Calu3 (cell line): ENCODE results near the gene TM9SF4. TPM values are rescaled to one million over a fixed set of nuclear protein-coding genes. Genes with fewer than 3 reads are reported as not detected.

ENCODE experiments used
- BruUV-seq: library from RNA; stranded (reverse); fragments of 400-500 nt; replicated peaks from 2 replicates; lab custom pipeline; 2021; lab: Mats Ljungman, UMichigan
- CTCF ChIA-PET: fragments of 300-600 bp; sonication (Branson Sonifier 250); formaldehyde crosslinking; loops from one replicate; lab custom pipeline; 2022; ENCODE audit warnings: antibody characterized with exemption; lab: Charles Lee
- DNase-seq: peaks from one replicate; pipeline ENCODE4 v3.0.0; 2022
- H3K27ac Mint-ChIP-seq: one replicate; pipeline ENCODE4 v1.8.0; 2022; ENCODE audit warnings: mixed read lengths; ENCODE audit not compliant: unreplicated experiment
- H3K27me3 Mint-ChIP-seq: one replicate; pipeline ENCODE4 v1.8.0; 2022; ENCODE audit warnings: mixed read lengths; ENCODE audit not compliant: unreplicated experiment
- H3K36me3 Mint-ChIP-seq: one replicate; pipeline ENCODE4 v1.8.0; 2022; ENCODE audit warnings: mild to moderate bottlenecking, moderate library complexity, mixed read lengths; ENCODE audit not compliant: insufficient read depth, unreplicated experiment
- H3K4me1 Mint-ChIP-seq: one replicate; pipeline ENCODE4 v1.8.0; 2022; ENCODE audit warnings: mild to moderate bottlenecking, low read depth, mixed read lengths; ENCODE audit not compliant: unreplicated experiment
- H3K4me3 Mint-ChIP-seq: one replicate; pipeline ENCODE4 v1.8.0; 2022; ENCODE audit warnings: mild to moderate bottlenecking, low read depth, moderate library complexity, mixed read lengths; ENCODE audit not compliant: unreplicated experiment
- H3K9me3 Mint-ChIP-seq: one replicate; pipeline ENCODE4 v1.8.0; 2022; ENCODE audit warnings: low read depth, mixed read lengths; ENCODE audit not compliant: unreplicated experiment
- intact Hi-C: fragments of 100-400 bp; cut with micrococcal nuclease; formaldehyde crosslinking; loops from one replicate; pipeline ENCODE4 v1.10.0; 2022; ENCODE audit not compliant: unreplicated experiment
- total RNA-seq: library from RNA; stranded (reverse); gene quantifications from 2 replicates; pipeline ENCODE4 v1.2.3, GENCODE V29; 2022
- TF ChIP-seq, protein P1 (sequence below): fragments of 200-600 bp; IDR thresholded peaks from one replicate; pipeline ENCODE4 v1.8.0; 2022; ENCODE audit warnings: antibody characterized with exemption; ENCODE audit not compliant: unreplicated experiment

The TM9SF4 gene
- total RNA-seq, 1 experiment from 2014 or later: 95.3 TPM

DNA sequence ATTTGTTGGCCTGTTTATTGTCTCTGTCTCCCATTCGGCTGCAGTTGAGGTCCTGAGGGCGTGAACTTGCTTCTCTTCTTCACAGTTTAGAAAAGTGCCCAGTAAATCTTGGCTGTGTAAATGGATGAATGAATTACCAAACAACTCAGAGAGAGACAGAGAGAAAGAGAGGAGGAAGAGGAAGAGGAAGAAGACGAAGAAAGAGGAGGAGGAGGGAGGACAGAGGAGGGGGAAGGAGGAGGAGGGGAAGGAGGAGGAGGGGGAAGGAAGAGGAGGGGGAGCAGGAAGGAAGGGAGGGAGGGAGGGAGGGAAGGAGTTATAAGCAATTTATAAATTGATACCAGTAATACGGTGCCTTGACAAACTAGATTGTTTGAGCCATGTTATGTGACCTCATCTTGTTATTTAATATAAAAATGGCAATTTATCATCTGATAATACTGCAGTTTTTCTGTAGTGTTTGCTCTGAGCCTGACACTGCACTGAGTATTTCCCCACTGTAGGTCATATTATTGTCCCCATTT is 38.8 kb upstream of the TM9SF4 start:
- no peak overlapping the region for H3K4me3 Mint-ChIP-seq
- no peak overlapping the region for H3K27ac Mint-ChIP-seq
- H3K36me3 Mint-ChIP-seq: no peaks in the 10 kb centered on the region
- DNase-seq: no peak
- no TSS peak for BruUV-seq
- intact Hi-C loops: no loop called here
- H3K4me1 Mint-ChIP-seq: no peaks in the 10 kb centered on the region
- H3K9me3 Mint-ChIP-seq: no peaks in the 10 kb centered on the region
- TF ChIP-seq, protein P1, sequence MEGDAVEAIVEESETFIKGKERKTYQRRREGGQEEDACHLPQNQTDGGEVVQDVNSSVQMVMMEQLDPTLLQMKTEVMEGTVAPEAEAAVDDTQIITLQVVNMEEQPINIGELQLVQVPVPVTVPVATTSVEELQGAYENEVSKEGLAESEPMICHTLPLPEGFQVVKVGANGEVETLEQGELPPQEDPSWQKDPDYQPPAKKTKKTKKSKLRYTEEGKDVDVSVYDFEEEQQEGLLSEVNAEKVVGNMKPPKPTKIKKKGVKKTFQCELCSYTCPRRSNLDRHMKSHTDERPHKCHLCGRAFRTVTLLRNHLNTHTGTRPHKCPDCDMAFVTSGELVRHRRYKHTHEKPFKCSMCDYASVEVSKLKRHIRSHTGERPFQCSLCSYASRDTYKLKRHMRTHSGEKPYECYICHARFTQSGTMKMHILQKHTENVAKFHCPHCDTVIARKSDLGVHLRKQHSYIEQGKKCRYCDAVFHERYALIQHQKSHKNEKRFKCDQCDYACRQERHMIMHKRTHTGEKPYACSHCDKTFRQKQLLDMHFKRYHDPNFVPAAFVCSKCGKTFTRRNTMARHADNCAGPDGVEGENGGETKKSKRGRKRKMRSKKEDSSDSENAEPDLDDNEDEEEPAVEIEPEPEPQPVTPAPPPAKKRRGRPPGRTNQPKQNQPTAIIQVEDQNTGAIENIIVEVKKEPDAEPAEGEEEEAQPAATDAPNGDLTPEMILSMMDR: no peak
- peaks cover 93% of the 10 kb centered on the region for H3K27me3 Mint-ChIP-seq
- CTCF ChIA-PET: no interaction called here

DNA sequence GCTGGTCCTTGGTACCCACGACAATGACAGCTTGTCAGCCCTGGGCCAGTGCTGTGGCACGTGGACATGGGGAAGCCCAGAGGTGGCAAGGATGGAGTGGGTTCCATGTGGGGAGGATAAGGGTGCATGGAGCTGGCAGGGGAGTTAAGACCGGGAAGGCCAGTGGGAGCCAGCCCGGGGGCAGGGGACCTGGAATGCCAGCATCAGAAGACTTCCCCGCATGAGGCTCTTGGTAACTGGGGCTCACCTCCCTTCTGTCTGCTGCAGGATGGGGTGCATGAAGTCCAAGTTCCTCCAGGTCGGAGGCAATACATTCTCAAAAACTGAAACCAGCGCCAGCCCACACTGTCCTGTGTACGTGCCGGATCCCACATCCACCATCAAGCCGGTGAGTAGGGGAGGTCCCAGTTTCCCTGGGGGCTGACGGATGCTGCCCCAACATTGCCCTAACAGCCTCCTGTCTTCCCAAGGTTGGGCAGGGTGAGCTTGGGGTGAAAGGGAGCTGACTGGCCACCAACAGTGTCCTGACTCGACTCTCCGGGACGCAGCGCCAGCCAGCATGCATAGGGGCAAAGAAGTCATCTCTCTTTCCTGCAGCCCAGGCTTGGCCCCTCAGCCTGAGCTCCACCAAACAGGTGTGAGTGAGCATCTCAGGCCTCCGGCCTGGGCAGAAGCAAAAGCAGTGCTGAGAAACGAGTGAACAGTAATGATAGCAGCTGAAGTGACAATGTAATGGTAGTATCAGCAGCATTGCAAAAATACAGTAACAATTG is 37.9 kb upstream of the TM9SF4 start:
- H3K27me3 Mint-ChIP-seq: peaks cover 93% of the 10 kb centered on the region
- H3K4me3 Mint-ChIP-seq: no peak overlapping the region
- H3K9me3 Mint-ChIP-seq: no peaks in the 10 kb centered on the region
- no peak overlapping the region for H3K27ac Mint-ChIP-seq
- no TSS peak for BruUV-seq
- DNase-seq: no peak
- no peaks in the 10 kb centered on the region for H3K4me1 Mint-ChIP-seq
- intact Hi-C loops: no loop called here
- TF ChIP-seq, protein P1: no peak
- CTCF ChIA-PET: no interaction called here
- H3K36me3 Mint-ChIP-seq: no peaks in the 10 kb centered on the region

DNA sequence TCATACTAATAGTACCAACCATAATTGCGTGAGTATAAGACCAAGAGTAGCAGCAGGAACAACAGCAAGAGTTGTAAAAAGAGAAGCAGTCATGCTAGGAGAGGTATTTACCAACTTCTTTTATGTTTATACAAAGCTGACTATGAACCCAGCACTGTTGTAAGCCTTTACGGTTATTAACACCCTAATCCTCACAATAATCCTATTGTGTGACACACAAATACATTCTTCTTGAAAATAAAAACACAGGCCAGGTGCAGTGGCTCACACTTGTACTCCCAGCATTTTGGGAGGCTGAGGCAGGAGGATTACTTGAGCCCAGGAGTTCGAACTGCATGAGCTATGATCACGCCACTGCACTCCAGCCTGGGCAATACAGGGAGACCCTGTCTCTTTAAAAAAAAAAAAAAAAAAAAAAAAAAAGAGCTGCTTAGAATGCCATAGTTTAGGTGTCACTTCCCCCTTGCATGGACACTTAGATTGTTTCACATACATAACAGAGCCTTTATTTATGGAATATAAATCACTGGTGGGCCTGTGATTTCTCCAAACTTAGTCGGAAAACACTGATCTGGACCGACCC is 37.3 kb upstream of the TM9SF4 start:
- intact Hi-C loops: no loop called here
- Mint-ChIP-seq H3K4me1 (no peaks in the 10 kb centered on the region), H3K4me3 (no peak overlapping the region), H3K36me3 (no peaks in the 10 kb centered on the region), H3K27me3 (peaks cover 93% of the 10 kb centered on the region), H3K27ac (no peak overlapping the region), H3K9me3 (no peaks in the 10 kb centered on the region)
- DNase-seq: no peak
- TF ChIP-seq, protein P1: no peak
- CTCF ChIA-PET: interaction anchor here (0.6 kb wide), 2 partner anchors 37 to 68 kb away, joined by 3 to 4 read pairs; no protein-coding TSS in a partner anchor
- BruUV-seq: no TSS peak

DNA sequence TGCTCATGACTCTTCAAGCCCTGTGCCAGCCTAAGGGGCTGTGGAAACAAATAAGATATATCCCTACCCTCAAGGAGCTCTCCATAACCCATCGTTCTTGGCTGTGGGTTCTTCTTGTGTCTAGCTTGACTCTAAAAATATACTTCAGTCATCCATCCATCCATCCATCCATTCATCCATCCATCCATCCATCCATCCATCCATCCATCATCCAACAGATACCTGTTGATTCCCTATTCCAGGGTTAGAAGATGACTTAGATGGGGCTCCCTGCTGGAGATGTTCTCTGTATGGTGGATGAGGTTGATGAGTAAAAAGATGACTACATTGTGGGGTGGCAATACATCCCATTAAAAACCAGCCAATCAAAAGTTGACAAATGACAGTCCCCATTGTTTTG is 34.0 kb upstream of the TM9SF4 start:
- H3K4me3 Mint-ChIP-seq: no peak overlapping the region
- no peaks in the 10 kb centered on the region for H3K4me1 Mint-ChIP-seq
- CTCF ChIA-PET: no interaction called here
- DNase-seq: no peak
- H3K36me3 Mint-ChIP-seq: no peaks in the 10 kb centered on the region
- no TSS peak for BruUV-seq
- no peaks in the 10 kb centered on the region for H3K9me3 Mint-ChIP-seq
- H3K27ac Mint-ChIP-seq: no peak overlapping the region
- intact Hi-C loops: no loop called here
- TF ChIP-seq, protein P1: no peak
- peaks cover 100% of the 10 kb centered on the region for H3K27me3 Mint-ChIP-seq
